ENCODE data around the gene TTC32.

The TTC32 gene

DNA sequence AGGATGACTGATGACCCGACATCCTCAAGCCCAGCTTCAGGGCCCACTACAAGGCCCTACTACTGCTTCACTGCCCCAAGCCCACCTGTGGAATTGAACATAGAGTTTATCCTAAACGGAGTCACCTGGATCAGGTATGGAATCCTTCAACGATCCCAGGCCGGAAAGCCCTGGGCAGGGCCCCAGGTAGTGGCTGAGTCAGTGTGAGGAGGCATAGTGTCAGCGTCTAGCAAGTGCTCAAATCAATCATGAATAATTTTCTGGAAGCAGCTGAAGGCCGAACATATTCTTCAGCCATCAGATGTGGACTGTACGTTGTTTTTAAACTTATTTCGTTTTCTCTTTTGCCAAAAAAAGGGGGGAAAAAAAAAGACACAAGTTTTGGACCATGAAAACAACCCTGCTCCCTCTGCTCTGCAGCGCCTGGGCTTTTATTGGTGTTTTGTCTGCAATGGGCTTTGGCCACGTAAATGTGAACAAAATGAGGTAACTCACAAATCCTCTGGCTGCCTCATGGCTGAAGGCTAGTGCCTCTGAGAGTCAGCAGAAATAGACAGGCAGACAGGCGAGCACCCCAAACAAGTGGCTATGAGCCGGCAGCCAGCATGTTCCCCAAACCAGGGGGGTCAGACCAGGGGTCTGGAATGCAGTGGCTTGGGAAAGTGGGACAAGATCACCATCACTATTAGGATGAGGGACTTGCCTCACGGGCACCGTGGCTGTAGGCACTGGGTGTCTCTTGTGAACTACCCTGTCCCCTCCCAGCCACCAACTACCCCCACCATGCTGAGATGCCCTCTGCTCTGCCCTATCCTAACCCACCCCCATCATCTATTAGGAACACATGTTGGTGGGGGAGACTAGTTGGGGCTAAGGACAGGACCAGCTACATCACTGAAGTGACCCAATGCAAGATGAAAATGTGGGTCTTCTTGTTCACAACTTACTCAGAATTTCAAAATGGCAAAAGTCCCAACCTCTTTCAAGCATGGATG, 51.4 kb downstream of the TTC32 start:
- no peak for DNase-seq (ENCODE audit: low spot score)

- no peak for DNase-seq (ENCODE audit: low spot score)
Observed at GRCh38 chr2:19848952-19849351, 52.8 kb downstream of the TTC32 start.

DNA sequence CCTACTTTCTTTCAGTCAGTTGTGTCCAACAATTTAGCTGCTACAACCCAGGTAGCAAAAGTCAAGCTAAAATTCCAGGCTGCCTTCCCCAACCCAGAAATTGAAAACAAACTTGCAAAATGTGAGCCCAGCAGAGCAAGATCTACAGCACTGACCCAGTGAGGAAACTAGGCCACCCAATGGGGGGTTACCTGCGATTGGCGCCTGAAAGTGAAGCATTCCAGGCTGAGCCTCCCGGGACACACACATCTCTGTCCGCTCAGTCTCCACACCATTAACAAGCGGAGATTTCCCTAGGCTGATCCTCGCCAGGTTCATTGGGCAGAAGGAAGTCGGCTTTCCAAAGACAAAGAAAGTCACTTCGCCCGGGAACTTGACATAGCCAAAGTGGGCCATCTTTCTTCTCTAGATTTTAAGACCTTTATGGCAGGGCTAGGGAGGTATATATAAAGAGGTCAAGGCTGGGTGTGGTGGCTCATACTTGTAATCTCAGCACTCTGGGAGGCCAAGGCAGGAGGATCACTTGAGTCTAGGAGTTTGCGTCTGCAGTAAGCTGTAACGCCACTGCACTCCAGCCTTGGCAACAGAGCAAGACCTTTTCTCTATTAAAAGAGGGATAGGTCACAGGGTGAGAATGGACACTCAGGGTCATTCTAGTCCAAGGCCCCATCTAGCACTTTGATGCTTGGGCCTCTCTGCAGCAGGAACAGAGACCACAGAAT, 53.6 kb downstream of the TTC32 start:
- DNase-seq (ENCODE audit: low spot score) = no peak

- DNase-seq (ENCODE audit: low spot score) = no peak
Observed at GRCh38 chr2:19847486-19847885, 54.3 kb downstream of the TTC32 start.
